Central memory CD4-positive, alpha-beta T cell (primary cell): ENCODE data around the gene UNC13B.
"Not testable (repeated sequence)": the region's sequence is repeated elsewhere in the genome, so short reads cannot be mapped to it uniquely, and the experiment has no call there.

Experiments
- DNase-seq: peaks from one replicate; pipeline ENCODE4 v3.0.0; 2022

The UNC13B gene

GRCh38 chr9:35164711-35165110 is 2.9 kb downstream of the UNC13B start:
- DNase-seq: no peak

GRCh38 chr9:35167429-35167828 is 5.6 kb downstream of the UNC13B start:
- DNase-seq: not testable (repeated sequence)

- DNase-seq: no peak
Measured at GRCh38 chr9:35168963-35169362, 7.2 kb downstream of the UNC13B start.

- DNase-seq: no peak
Measured at GRCh38 chr9:35172878-35173277, 11.1 kb downstream of the UNC13B start.

- no peak for DNase-seq
Measured at GRCh38 chr9:35177520-35177919, 15.7 kb downstream of the UNC13B start.

DNA sequence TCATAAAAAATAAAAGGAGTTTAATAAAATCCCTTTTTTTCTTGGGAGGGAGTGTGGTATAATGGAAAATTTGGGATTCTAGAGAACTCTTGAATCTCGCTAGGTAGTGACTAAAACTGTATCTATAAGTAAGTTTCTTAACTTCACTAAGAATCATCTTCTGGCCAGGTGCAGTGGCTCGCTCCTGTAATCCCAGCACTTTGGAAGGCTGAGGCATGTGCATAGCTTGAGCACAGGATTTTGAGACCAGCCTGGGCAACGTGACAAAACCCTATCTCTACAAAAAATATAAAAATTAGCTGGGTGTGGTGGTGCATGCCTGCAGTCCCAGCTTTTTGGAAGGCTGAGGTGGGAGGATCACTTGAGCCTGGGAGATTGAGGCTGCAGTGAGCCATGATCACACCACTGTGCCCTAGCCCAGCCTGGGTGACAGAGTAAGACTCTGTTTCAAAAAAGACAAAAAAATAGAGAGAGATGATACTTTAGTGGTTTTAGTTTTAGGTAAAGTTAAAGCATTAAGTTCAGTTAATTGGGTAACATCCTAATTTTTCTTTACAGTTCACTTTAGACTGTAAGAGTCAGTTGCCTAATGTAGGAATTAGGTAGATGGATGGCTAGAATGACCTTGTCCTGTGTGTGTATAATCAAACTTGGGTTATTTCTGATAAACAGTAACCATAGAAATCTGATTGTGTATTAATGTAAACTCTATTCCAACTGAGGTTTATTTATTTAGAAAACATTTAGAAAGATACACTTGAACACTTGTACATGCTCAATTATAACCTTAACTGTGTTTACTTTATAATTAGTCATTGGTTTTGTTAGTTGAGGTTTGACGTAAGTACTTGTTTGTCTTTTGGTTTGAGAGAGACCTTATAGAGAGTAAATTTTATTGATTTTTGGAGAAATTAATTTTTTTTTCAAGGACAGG is 17.8 kb downstream of the UNC13B start:
- no peak for DNase-seq

DNA sequence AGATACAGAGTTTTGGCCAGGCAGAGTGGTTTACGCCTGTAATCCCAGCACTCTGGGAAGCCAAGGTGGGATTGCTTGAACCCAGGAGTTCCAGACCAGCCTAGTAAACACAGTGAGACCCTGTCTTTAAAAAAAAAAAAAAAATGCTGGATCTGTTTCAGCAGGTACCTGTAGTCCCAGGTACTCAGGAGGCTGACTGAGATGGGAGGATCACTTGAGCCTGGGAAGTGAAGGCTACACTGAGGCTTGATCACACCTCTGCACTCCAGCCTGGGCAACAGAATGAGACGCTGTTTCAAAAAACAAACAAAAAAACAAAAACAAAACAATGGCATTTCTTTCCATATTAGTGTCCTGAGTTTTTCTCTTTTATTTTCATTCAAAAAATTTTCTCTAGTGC is 19.0 kb downstream of the UNC13B start:
- no peak for DNase-seq

DNA sequence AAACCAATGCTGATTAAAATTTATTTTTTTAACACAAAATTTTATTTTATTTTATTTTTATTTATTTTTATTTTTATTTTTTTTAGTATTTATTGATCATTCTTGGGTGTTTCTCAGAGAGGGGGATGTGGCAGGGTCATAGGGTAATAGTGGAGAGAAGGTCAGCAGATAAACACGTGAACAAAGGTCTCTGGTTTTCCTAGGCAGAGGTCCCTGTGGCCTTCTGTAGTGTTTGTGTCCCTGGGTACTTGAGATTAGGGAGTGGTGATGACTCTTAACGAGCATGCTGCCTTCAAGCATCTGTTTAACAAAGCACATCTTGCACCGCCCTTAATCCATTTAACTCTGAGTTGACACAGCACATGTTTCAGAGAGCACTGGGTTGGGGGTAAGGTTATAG is 20.6 kb downstream of the UNC13B start:
- DNase-seq: not testable (repeated sequence)

DNA sequence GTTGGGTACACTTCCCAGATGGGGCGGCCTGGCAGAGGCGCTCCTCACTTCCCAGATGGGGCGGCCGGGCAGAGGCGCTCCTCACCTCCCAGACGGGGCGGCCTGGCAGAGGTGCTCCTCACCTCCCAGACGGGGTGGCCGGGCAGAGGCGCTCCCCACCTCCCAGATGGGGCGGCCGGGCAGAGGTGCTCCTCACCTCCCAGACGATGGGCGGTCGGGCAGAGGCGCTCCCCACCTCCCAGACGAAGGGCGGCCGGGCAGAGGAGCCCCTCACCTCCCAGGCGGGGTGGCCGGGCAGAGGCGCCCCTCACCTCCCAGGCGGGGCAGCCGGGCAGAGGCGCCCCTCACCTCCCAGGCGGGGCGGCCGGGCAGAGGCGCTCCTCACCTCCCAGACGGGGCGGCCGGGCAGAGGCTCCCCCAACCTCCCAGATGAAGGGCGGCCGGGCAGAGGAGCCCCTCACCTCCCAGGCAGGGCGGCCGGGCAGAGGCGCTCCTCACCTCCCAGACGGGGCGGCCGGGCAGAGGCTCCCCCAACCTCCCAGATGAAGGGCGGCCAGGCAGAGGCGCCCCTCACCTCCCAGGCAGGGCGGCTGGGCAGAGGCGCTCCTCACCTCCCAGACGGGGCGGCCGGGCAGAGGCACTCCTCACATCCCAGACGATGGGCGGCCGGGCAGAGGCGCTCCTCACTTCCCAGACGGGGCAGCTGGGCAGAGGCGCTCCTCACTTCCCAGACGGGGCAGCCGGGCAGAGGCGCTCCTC is 21.4 kb downstream of the UNC13B start:
- DNase-seq: not testable (repeated sequence)

- DNase-seq: not testable (repeated sequence)
Measured at GRCh38 chr9:35183755-35184480, 22.1 kb downstream of the UNC13B start.

DNA sequence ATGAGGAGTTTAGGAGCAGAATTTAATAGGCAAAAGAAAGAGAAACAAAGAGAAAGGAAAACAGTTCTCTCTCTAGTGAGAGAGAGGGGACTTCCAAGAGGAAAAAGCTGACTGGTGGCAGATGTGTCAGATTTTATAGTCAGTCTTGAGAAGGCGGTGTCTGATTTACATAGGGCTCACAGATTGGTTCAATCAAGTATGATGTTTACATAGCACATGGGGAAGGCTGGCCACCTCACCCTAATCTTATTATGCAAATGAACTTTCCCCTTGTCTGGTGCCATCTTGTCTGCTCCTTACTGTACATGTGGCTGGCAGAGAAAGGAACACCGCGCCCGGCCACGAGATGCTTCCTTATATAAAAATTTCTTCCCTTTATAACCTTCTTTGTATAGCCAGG is 24.7 kb downstream of the UNC13B start:
- no peak for DNase-seq

DNA sequence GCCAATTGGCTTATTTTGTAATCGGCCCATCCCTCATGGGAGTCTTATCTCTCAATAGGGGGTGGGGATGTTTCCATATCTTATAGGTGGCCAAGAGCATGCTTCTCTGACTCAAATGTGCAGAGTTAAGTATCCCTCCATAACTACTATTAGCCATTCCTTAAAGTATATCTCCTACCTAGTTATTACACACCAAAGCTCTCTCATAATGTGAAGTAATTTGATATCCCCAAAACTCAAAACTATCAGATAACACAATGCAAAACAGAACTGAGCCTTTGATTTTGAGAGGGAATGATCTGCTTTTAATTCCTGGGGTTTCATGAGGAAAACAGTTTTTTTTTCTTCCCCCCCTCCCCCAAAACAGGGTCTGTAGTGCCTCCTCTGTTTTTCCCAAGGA is 28.4 kb downstream of the UNC13B start:
- DNase-seq: no peak

GRCh38 chr9:35191105-35191504 is 29.3 kb downstream of the UNC13B start:
- DNase-seq: no peak

- DNase-seq: no peak
Measured at GRCh38 chr9:35193762-35194161, 32.0 kb downstream of the UNC13B start.

- DNase-seq: no peak
Measured at GRCh38 chr9:35195683-35196082, 33.9 kb downstream of the UNC13B start.

- no peak for DNase-seq
Measured at GRCh38 chr9:35198191-35198590, 36.4 kb downstream of the UNC13B start.

DNA sequence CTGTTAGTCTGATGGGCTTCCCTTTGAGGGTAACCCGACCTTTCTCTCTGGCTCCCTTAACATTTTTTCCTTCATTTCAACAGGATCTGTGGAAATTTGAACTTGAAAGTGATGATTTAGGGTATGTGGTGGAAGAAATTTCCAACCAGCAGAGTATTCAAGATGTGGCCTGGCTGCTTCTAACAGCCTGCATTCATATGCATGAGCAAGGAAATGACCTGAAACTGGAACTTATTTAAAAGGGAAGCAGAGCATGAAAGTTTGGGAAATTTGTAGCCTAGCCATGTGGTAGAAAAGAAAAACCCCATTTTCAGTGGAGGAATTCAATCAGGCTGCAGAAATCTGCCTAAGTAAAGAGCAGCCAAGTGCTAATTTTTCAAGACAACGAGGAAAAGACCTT is 41.7 kb downstream of the UNC13B start:
- DNase-seq: no peak

- no peak for DNase-seq
Measured at GRCh38 chr9:35205340-35205739, 43.5 kb downstream of the UNC13B start.

GRCh38 chr9:35211854-35212253 is 50.0 kb downstream of the UNC13B start:
- DNase-seq: no peak

DNA sequence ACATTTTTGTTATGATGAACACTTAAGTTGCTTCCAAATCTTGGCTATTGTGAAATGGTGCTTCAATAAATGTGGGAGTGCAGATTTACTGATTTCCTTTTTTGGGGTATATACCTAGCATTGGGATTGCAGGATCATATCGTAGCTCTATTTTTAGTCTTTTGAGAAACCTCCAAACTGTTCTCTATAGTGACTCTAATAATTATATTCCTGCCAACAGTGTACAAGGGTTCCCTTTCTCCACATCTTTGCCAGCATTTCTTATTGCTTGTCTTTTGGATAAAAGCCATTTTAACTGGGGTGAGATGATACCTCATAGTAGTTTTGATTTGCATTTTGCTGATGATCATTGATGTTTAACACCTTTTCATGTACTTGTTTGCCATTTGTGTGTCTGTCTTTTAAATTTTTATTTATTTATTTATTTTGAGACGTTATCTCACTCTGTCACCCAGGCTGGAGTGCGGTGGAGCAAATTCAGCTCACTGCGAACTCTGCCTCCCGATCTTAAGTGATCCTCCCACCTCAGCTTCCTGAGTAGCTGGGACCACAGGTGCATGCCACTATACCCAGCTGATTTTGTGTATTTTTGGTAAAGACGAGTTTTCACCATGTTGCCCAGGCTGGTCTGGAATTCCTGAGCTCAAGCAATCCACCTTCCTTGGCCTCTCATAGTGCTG is 59.0 kb downstream of the UNC13B start:
- DNase-seq: no peak

DNA sequence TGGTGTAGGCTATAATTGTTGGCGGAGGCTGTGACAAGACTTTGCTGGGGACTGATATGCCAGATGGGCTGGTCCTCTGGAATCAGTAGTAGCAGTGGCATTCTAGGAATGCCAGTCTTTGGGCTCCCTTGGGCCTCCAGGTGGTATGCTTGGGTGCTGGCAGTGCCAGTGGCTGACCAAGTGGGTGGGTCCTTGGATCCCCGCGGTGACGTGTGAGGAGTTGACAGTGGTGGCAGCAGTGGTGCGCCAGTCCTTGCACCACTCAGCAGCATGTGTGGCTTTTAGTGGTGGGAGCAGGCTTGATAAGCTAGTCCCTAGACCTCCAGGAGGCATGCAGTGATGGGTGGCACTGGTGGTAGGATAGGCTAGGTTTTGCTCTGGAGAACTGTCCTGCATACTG is 63.9 kb downstream of the UNC13B start:
- DNase-seq: no peak

GRCh38 chr9:35226651-35227050 is 64.8 kb downstream of the UNC13B start:
- DNase-seq: no peak

GRCh38 chr9:35227284-35227683 is 65.5 kb downstream of the UNC13B start:
- DNase-seq: no peak
